ENCODE measurements around the gene MED10.

Gene MED10

DNA sequence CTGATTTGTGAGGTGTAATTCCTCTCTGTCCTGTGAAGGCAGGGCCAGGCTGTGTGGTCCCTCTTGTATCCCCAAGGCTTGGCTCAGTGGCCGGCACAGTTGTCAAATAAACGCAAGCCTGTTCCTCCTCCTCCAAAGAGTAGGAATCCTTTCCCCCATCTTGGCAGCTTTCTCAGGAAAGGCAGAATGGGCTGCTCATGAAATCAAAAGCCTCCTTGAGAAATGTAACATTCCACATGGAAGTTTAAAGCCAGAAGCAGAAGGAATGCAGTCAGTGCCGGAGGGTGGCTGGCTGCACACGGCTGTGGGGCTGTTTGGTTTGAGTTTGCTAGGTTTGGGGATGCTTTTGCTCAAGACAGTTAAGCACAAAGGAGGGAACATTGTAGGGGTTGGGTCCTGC, 34.5 kb upstream of the MED10 start:
- FAIRE-seq (no peak), DNase-seq (ENCODE audit: insufficient read length, low spot score) (no peak)
- no peak for TF ChIP-seq TAF1 (IDR thresholded peaks at IDR 0.05; ENCODE audit: low read depth, low read length)
- no peak for TF ChIP-seq PAX5 (IDR thresholded peaks at IDR 0.05; ENCODE audit: insufficient read depth, low read length, severe bottlenecking)
- no peak for TF ChIP-seq SPI1 (IDR thresholded peaks at IDR 0.05; ENCODE audit: low read depth, low read length)
- no peak for TF ChIP-seq POLR2A (IDR thresholded peaks at IDR 0.05; ENCODE audit: low read depth, low read length)
- TF ChIP-seq POU2F2 (IDR thresholded peaks at IDR 0.05; ENCODE audit: low read depth, low read length): no peak
- TF ChIP-seq POLR2AphosphoS5 (IDR thresholded peaks at IDR 0.05; ENCODE audit: low read depth, low read length): no peak

DNA sequence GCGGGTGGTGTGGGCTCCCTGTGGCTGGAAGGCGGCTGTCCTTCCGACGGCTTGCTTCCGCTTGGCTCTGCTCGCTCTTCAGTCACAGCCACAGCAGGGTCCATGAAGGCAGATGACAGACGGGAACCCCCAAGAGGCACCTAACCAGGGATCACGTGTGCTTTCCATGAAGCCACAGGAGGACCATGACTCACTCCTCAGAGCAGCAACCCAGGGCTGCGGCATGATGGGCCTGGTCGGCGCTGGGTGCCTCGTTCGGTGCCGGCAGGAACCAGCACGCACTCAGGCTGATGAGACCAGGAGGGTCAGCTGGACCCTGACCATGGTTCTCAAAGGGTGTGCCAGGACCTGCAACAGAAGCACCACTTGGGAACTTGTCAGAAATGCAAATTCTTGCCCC, 32.8 kb upstream of the MED10 start:
- DNase-seq (ENCODE audit: insufficient read length, low spot score): no peak
- no peak for FAIRE-seq
- no peak for TF ChIP-seq POLR2A (IDR thresholded peaks at IDR 0.05; ENCODE audit: low read depth, low read length)
- no peak for TF ChIP-seq SPI1 (IDR thresholded peaks at IDR 0.05; ENCODE audit: low read depth, low read length)
- TF ChIP-seq POLR2AphosphoS5 (IDR thresholded peaks at IDR 0.05; ENCODE audit: low read depth, low read length): no peak
- TF ChIP-seq PAX5 (IDR thresholded peaks at IDR 0.05; ENCODE audit: insufficient read depth, low read length, severe bottlenecking): no peak
- no peak for TF ChIP-seq TAF1 (IDR thresholded peaks at IDR 0.05; ENCODE audit: low read depth, low read length)
- TF ChIP-seq POU2F2 (IDR thresholded peaks at IDR 0.05; ENCODE audit: low read depth, low read length): no peak

DNA sequence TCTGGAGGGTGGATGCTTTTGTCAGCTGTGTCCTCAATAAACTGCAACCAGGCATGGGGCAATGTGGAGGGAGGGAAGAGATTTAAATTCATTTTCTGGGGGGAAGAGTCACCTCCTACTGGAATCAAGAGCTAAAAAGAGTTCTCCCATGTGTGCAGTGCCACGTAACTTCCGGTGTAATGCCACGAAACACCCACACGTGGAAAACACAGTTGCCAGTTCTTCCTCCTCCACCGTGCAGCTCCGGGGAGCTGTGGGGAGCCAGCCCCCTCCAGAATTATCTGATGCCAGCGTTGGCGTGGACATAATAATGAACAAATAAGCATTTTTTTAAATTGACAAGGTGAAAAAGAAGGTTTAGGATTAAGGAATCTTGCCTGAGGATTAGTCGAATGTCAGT, 32.1 kb upstream of the MED10 start:
- FAIRE-seq: no peak
- TF ChIP-seq PAX5 (IDR thresholded peaks at IDR 0.05; ENCODE audit: insufficient read depth, low read length, severe bottlenecking): no peak
- TF ChIP-seq POLR2A (IDR thresholded peaks at IDR 0.05; ENCODE audit: low read depth, low read length): no peak
- TF ChIP-seq POLR2AphosphoS5 (IDR thresholded peaks at IDR 0.05; ENCODE audit: low read depth, low read length): no peak
- TF ChIP-seq POU2F2 (IDR thresholded peaks at IDR 0.05; ENCODE audit: low read depth, low read length): no peak
- no peak for TF ChIP-seq TAF1 (IDR thresholded peaks at IDR 0.05; ENCODE audit: low read depth, low read length)
- TF ChIP-seq SPI1 (IDR thresholded peaks at IDR 0.05; ENCODE audit: low read depth, low read length): no peak
- DNase-seq (ENCODE audit: insufficient read length, low spot score): no peak

- DNase-seq (ENCODE audit: insufficient read length, low spot score) (no peak), FAIRE-seq (no peak)
- no peak for TF ChIP-seq POLR2AphosphoS5 (IDR thresholded peaks at IDR 0.05; ENCODE audit: low read depth, low read length)
- TF ChIP-seq POU2F2 (IDR thresholded peaks at IDR 0.05; ENCODE audit: low read depth, low read length): no peak
- TF ChIP-seq PAX5 (IDR thresholded peaks at IDR 0.05; ENCODE audit: insufficient read depth, low read length, severe bottlenecking): no peak
- no peak for TF ChIP-seq POLR2A (IDR thresholded peaks at IDR 0.05; ENCODE audit: low read depth, low read length)
- no peak for TF ChIP-seq TAF1 (IDR thresholded peaks at IDR 0.05; ENCODE audit: low read depth, low read length)
- TF ChIP-seq SPI1 (IDR thresholded peaks at IDR 0.05; ENCODE audit: low read depth, low read length): no peak
Observed at GRCh38 chr5:6408627-6409446, 30.5 kb upstream of the MED10 start.

DNA sequence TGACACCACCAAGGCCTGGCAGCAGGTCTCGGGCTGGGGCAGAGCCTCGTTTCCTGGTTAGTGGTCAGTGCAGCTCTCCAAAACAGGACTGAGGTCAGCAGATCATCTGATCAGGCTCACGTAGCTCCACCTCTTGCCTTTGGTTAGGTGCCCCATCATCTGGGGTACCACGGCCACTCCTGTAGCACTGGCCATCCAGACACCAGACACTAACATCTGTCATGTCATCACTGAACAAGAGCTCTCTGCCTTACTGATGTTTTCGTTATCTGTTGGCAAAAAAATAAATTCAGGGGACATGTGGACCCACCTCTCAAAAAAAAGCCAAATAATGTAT, 29.9 kb upstream of the MED10 start:
- TF ChIP-seq POLR2AphosphoS5 (IDR thresholded peaks at IDR 0.05; ENCODE audit: low read depth, low read length) (no peak), TAF1 (IDR thresholded peaks at IDR 0.05; ENCODE audit: low read depth, low read length) (no peak), POLR2A (IDR thresholded peaks at IDR 0.05; ENCODE audit: low read depth, low read length) (no peak), SPI1 (IDR thresholded peaks at IDR 0.05; ENCODE audit: low read depth, low read length) (no peak), PAX5 (IDR thresholded peaks at IDR 0.05; ENCODE audit: insufficient read depth, low read length, severe bottlenecking) (no peak), POU2F2 (IDR thresholded peaks at IDR 0.05; ENCODE audit: low read depth, low read length) (no peak)
- no peak for DNase-seq (ENCODE audit: insufficient read length, low spot score)
- FAIRE-seq: no peak

DNA sequence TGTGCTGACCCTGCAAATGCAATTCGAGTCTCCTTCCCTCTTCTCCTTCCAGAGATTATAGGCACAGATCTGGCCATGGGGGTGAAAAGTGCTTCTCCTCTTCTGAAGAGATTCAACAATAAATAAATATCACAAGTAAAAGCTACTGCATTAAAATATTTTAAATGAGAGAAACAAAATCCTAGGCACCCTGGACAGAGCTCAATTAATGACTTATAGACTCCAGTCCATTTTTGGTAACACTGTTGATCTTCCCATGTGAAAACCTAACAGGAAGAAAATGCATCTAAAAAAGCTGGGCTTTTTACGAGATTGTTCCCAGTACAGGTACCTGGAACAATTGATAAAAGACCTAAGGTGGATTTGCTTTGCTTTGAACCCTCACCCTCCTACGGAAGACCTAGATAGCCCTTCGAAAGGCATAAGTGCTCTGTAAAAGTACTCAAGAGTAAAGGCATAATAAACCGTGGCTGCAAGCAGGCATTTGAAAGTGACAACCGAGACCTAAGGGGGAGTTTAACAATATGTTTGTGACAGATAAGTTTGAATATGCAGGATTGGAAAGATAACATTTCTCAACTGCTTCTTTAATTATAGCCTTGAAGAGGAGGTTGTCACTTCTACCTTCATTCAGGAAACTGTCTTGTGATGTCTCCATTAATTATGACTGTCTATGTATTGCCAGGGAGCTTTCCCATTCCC, 29.4 kb upstream of the MED10 start:
- DNase-seq (ENCODE audit: insufficient read length, low spot score) (no peak), FAIRE-seq (no peak)
- no peak for TF ChIP-seq TAF1 (IDR thresholded peaks at IDR 0.05; ENCODE audit: low read depth, low read length)
- no peak for TF ChIP-seq POU2F2 (IDR thresholded peaks at IDR 0.05; ENCODE audit: low read depth, low read length)
- no peak for TF ChIP-seq POLR2AphosphoS5 (IDR thresholded peaks at IDR 0.05; ENCODE audit: low read depth, low read length)
- no peak for TF ChIP-seq POLR2A (IDR thresholded peaks at IDR 0.05; ENCODE audit: low read depth, low read length)
- no peak for TF ChIP-seq SPI1 (IDR thresholded peaks at IDR 0.05; ENCODE audit: low read depth, low read length)

DNA sequence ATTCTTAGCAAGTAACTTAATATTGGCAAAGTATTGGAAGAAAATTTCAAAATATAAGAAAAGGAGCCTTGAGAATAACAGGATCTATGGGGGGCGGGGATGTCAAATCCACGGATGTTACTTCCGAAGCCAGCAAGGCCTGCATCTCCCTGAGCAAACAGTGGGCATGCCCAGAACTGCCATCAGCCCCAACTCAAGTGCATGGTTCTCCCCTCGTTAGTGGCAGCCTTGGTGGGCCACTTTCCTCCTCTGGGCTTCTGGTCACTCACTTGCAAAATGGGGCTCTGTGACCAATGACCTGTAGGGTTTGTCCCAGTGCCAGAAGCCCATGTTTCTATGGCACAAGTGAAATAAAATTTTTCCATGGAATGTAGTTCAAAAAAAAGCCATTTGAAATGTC, 27.2 kb upstream of the MED10 start:
- no peak for FAIRE-seq
- no peak for DNase-seq (ENCODE audit: insufficient read length, low spot score)
- no peak for TF ChIP-seq POU2F2 (IDR thresholded peaks at IDR 0.05; ENCODE audit: low read depth, low read length)
- no peak for TF ChIP-seq POLR2A (IDR thresholded peaks at IDR 0.05; ENCODE audit: low read depth, low read length)
- TF ChIP-seq POLR2AphosphoS5 (IDR thresholded peaks at IDR 0.05; ENCODE audit: low read depth, low read length): no peak
- TF ChIP-seq TAF1 (IDR thresholded peaks at IDR 0.05; ENCODE audit: low read depth, low read length): no peak
- no peak for TF ChIP-seq PAX5 (IDR thresholded peaks at IDR 0.05; ENCODE audit: insufficient read depth, low read length, severe bottlenecking)
- no peak for TF ChIP-seq SPI1 (IDR thresholded peaks at IDR 0.05; ENCODE audit: low read depth, low read length)

DNA sequence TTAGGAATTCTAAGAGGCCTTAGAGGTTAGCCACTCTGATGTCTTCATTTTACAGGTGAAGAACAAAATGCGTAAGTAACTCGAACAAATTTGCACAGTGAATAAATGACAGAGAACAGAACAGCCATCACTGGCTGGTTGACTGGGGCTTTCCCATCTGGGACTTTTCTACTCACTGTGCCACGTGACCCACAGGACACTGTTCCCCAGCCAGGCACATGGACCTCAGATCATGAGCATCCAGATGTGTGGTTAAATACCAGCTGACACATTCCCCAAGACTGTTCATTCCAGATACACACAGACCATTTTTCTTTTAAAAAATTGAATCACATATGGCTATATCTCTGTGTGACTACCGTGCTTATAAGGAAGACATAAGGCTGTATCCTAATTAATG, 25.8 kb upstream of the MED10 start:
- no peak for TF ChIP-seq PAX5 (IDR thresholded peaks at IDR 0.05; ENCODE audit: insufficient read depth, low read length, severe bottlenecking)
- no peak for TF ChIP-seq POLR2A (IDR thresholded peaks at IDR 0.05; ENCODE audit: low read depth, low read length)
- no peak for TF ChIP-seq POLR2AphosphoS5 (IDR thresholded peaks at IDR 0.05; ENCODE audit: low read depth, low read length)
- TF ChIP-seq POU2F2 (IDR thresholded peaks at IDR 0.05; ENCODE audit: low read depth, low read length): no peak
- DNase-seq (ENCODE audit: insufficient read length, low spot score) (no peak), FAIRE-seq (no peak)

- DNase-seq (ENCODE audit: insufficient read length, low spot score): no peak
- no peak for FAIRE-seq
- no peak for TF ChIP-seq POLR2AphosphoS5 (IDR thresholded peaks at IDR 0.05; ENCODE audit: low read depth, low read length)
- TF ChIP-seq PAX5 (IDR thresholded peaks at IDR 0.05; ENCODE audit: insufficient read depth, low read length, severe bottlenecking): no peak
- no peak for TF ChIP-seq TAF1 (IDR thresholded peaks at IDR 0.05; ENCODE audit: low read depth, low read length)
- TF ChIP-seq SPI1 (IDR thresholded peaks at IDR 0.05; ENCODE audit: low read depth, low read length): no peak
- no peak for TF ChIP-seq POLR2A (IDR thresholded peaks at IDR 0.05; ENCODE audit: low read depth, low read length)
- no peak for TF ChIP-seq POU2F2 (IDR thresholded peaks at IDR 0.05; ENCODE audit: low read depth, low read length)
Observed at GRCh38 chr5:6403416-6403815, 25.1 kb upstream of the MED10 start.
